GM21526 (cell line): ENCODE results near the gene ZC3H6.

ENCODE experiments used
- ATAC-seq: cut with Tn5 transposase; IDR thresholded peaks from one replicate; pipeline ENCODE4 v1.9.1; 2021; ENCODE audit warnings: moderate library complexity; ENCODE audit not compliant: unreplicated experiment, low FRiP score

Gene ZC3H6

GRCh38 chr2:112275311-112275886 is at the start of gene ZC3H6:
ZC3H6 (plus strand) TSS chr2:112275597; CDS start chr2:112275995, 398 bp downstream.
- ATAC-seq, result peak; percentile 89

GRCh38 chr2:112229348-112229747 is 46.0 kb upstream of the ZC3H6 start:
- ATAC-seq, result no peak

- ATAC-seq, result no peak
Observed at GRCh38 chr2:112230371-112230770, 45.0 kb upstream of the ZC3H6 start.

- ATAC-seq, result no peak
Observed at GRCh38 chr2:112239862-112240261, 35.5 kb upstream of the ZC3H6 start.

- no peak for ATAC-seq
Observed at GRCh38 chr2:112242384-112242783, 33.0 kb upstream of the ZC3H6 start.

GRCh38 chr2:112243233-112243632 is 32.2 kb upstream of the ZC3H6 start:
- ATAC-seq, result no peak

- no peak for ATAC-seq
Observed at GRCh38 chr2:112244854-112245253, 30.5 kb upstream of the ZC3H6 start.

GRCh38 chr2:112251271-112251670 is 24.1 kb upstream of the ZC3H6 start:
- no peak for ATAC-seq

GRCh38 chr2:112253261-112253815 is 22.1 kb upstream of the ZC3H6 start:
- no peak for ATAC-seq

- peak; percentile 85 for ATAC-seq
Observed at GRCh38 chr2:112254466-112255240, 20.7 kb upstream of the ZC3H6 start, which contains the start of gene ZC3H8. ZC3H8 (minus strand) TSS chr2:112255042; CDS start chr2:112254981, 61 bp downstream.

- no peak for ATAC-seq
Observed at GRCh38 chr2:112255875-112256274, 19.5 kb upstream of the ZC3H6 start.

- no peak for ATAC-seq
Observed at GRCh38 chr2:112256654-112257053, 18.7 kb upstream of the ZC3H6 start.

- no peak for ATAC-seq
Observed at GRCh38 chr2:112257575-112257974, 17.8 kb upstream of the ZC3H6 start.

GRCh38 chr2:112259509-112260294 is 15.7 kb upstream of the ZC3H6 start:
- ATAC-seq, result peak; percentile 35

GRCh38 chr2:112260295-112260625 is 15.1 kb upstream of the ZC3H6 start:
- no peak for ATAC-seq

GRCh38 chr2:112262876-112263275 is 12.5 kb upstream of the ZC3H6 start:
- ATAC-seq, result no peak

GRCh38 chr2:112268547-112268946 is 6.8 kb upstream of the ZC3H6 start:
- ATAC-seq, result no peak

- no peak for ATAC-seq
Observed at GRCh38 chr2:112272669-112273068, 2.7 kb upstream of the ZC3H6 start.

GRCh38 chr2:112273349-112273748 is 2.0 kb upstream of the ZC3H6 start:
- no peak for ATAC-seq

GRCh38 chr2:112275887-112276773 is 733 bp downstream of the ZC3H6 start:
- ATAC-seq, result peak; percentile 42
